HCT116 (cell line): ENCODE measurements around the gene RBP2. TPM values are rescaled to one million over a fixed set of nuclear protein-coding genes. Genes with fewer than 3 reads are reported as not detected.

ENCODE experiments used
- ATAC-seq: fragments of 200-7000 bp; cut with Tn5 transposase; 2 replicates; pipeline ENCODE4 v1.9.1; 2020; ENCODE audit warnings: mild to moderate bottlenecking, moderate library complexity
- BruUV-seq: library from RNA; stranded (reverse); fragments of 400-500 nt; replicated peaks from 2 replicates; lab custom pipeline; 2021; lab: Mats Ljungman, UMichigan
- CTCF ChIA-PET: fragments of 300-600 bp; sonication (Branson Sonifier 250); formaldehyde crosslinking; loops from one replicate; lab custom pipeline; 2021; ENCODE audit warnings: antibody characterized with exemption; lab: Charles Lee
- POLR2A ChIA-PET: fragments of 300-600, 350-600 bp; sonication (Branson Sonifier 250); formaldehyde crosslinking; loops from one replicate; lab custom pipeline; 2021; ENCODE audit warnings: antibody characterized with exemption; lab: Charles Lee
- RAD21 ChIA-PET, 2 experiments: fragments of 300-600 bp; sonication (Branson Sonifier 250); formaldehyde crosslinking; loops; one replicate each; lab custom pipeline; 2023; ENCODE audit warnings: low total read pairs in 2 of 2; ENCODE audit not compliant: uncharacterized antibody in 2 of 2, unreplicated experiment in 2 of 2, low non-redundant PET in 1 of 2; lab: Charles Lee
- DNase-seq: peaks from one replicate; pipeline ENCODE4 v3.0.0-alpha.2; 2010; ENCODE audit warnings: low read depth, low spot score
- H2AFZ ChIP-seq: fragments of 200-600 bp; shearing (Covaris generic), sonication (generic); 2 replicates; pipeline ENCODE4 v1.6.1; 2017; ENCODE audit warnings: low read depth, mixed run types, mixed read lengths, antibody characterized with exemption, low read length; ENCODE audit not compliant: poor library complexity, severe bottlenecking
- H3K27ac ChIP-seq: 2 replicates; pipeline ENCODE4 v1.5.1; 2012; ENCODE audit warnings: low read depth, low read length
- H3K27me3 ChIP-seq: fragments of 200-600 bp; sonication (generic); 2 replicates; pipeline ENCODE4 v1.6.1; 2016; ENCODE audit warnings: mixed run types, low read length, mixed read lengths; ENCODE audit not compliant: insufficient read depth
- H3K36me3 ChIP-seq, 2 experiments: fragments of 200-500 bp in 1 of 2; fragments of 200-600 bp in 1 of 2; sonication (Bioruptor generic) in 1 of 2; sonication (generic) in 1 of 2; 2 replicates each; pipeline versions ENCODE4 v1.5.1 to v1.6.1; 2014 to 2016; ENCODE audit warnings: low read length in 2 of 2, inconsistent platforms in 1 of 2, mixed read lengths in 1 of 2, mixed run types in 1 of 2; ENCODE audit not compliant: insufficient read depth in 2 of 2, control insufficient read depth in 1 of 2
- H3K4me1 ChIP-seq, 2 experiments: fragments of 200-600 bp in 1 of 2; sonication (generic) in 1 of 2; 2 replicates each; pipeline versions ENCODE4 v1.5.1 to v1.6.1; 2012 to 2017; ENCODE audit warnings: low read length in 2 of 2, inconsistent platforms in 1 of 2, mild to moderate bottlenecking in 1 of 2, mixed read lengths in 1 of 2, mixed run types in 1 of 2, moderate library complexity in 1 of 2; ENCODE audit not compliant: insufficient read depth in 2 of 2, control insufficient read depth in 1 of 2
- H3K4me2 ChIP-seq: fragments of 200-600 bp; sonication (generic); 2 replicates; pipeline ENCODE4 v1.6.1; 2017; ENCODE audit warnings: mixed run types, low read length, mixed read lengths
- H3K4me3 ChIP-seq, 2 experiments: fragments of 200-600 bp in 1 of 2; sonication (generic) in 1 of 2; replicated peaks in 1 of 2; 2 replicates each; pipeline ENCODE4 v1.5.1; 2011 to 2016; ENCODE audit warnings: low read length in 2 of 2, control low read depth in 1 of 2, low read depth in 1 of 2, mild to moderate bottlenecking in 1 of 2, mixed read lengths in 1 of 2, mixed run types in 1 of 2
- H3K79me2 ChIP-seq: fragments of 200-600 bp; sonication (generic); 2 replicates; pipeline ENCODE4 v1.6.1; 2017; ENCODE audit warnings: mild to moderate bottlenecking, mixed run types, low read length, moderate library complexity, mixed read lengths; ENCODE audit not compliant: insufficient read depth
- H3K9ac ChIP-seq: fragments of 200-600 bp; sonication (generic); 2 replicates; pipeline ENCODE4 v1.6.1; 2016; ENCODE audit warnings: low read length, mixed read lengths
- H3K9me2 ChIP-seq: fragments of 200-600 bp; sonication (generic), shearing (Covaris generic); 2 replicates; pipeline ENCODE4 v1.6.1; 2017; ENCODE audit warnings: mixed run types, mild to moderate bottlenecking, moderate library complexity; ENCODE audit not compliant: insufficient read depth
- H3K9me3 ChIP-seq, 2 experiments: fragments of 200-500 bp in 1 of 2; fragments of 200-600 bp in 1 of 2; sonication (Bioruptor generic) in 1 of 2; sonication (generic) in 1 of 2; 2 replicates each; pipeline ENCODE4 v1.6.1; 2014 to 2017; ENCODE audit warnings: low read length in 2 of 2, mixed read lengths in 2 of 2, inconsistent platforms in 1 of 2, low read depth in 1 of 2, mild to moderate bottlenecking in 1 of 2, mixed run types in 1 of 2, moderate library complexity in 1 of 2; ENCODE audit not compliant: control insufficient read depth in 1 of 2, insufficient read depth in 1 of 2
- H4K20me1 ChIP-seq: fragments of 200-600 bp; sonication (generic), shearing (Covaris generic); 2 replicates; pipeline ENCODE4 v1.6.1; 2017; ENCODE audit warnings: mixed run types, mild to moderate bottlenecking, moderate library complexity; ENCODE audit not compliant: insufficient read depth
- CBX3 ChIP-seq: IDR thresholded peaks from 2 replicates; pipeline ENCODE4 v1.6.1; 2012; ENCODE audit warnings: low read depth
- CEBPB ChIP-seq: IDR thresholded peaks from 2 replicates; pipeline ENCODE4 v1.6.1; 2012; ENCODE audit warnings: low read depth
- ELF1 ChIP-seq: IDR thresholded peaks from 2 replicates; pipeline ENCODE4 v1.6.1; 2012; ENCODE audit warnings: low read depth, borderline replicate concordance
- EZH2phosphoT487 ChIP-seq: fragments of 200-600 bp; IDR thresholded peaks from 2 replicates; pipeline ENCODE4 v1.6.1; 2018; ENCODE audit warnings: antibody characterized with exemption, borderline replicate concordance
- POLR2A ChIP-seq: IDR thresholded peaks from 2 replicates; pipeline ENCODE4 v1.7.0; 2011; ENCODE audit warnings: borderline replicate concordance; ENCODE audit not compliant: insufficient read depth, insufficient read length; ENCODE audit errors: extremely low read depth
- POLR2AphosphoS5 ChIP-seq: IDR thresholded peaks from 2 replicates; pipeline ENCODE4 v1.6.1; 2011; ENCODE audit warnings: mild to moderate bottlenecking, low read depth, low read length, moderate library complexity
- RAD21 ChIP-seq: IDR thresholded peaks from 2 replicates; pipeline ENCODE4 v1.6.1; 2012; ENCODE audit warnings: low read depth, mild to moderate bottlenecking
- SIN3A ChIP-seq: IDR thresholded peaks from 2 replicates; pipeline ENCODE4 v1.6.1; 2012; ENCODE audit warnings: low read depth
- SP1 ChIP-seq: IDR thresholded peaks from 2 replicates; pipeline ENCODE4 v1.6.1; 2012; ENCODE audit warnings: low read depth
- SRF ChIP-seq: IDR thresholded peaks from 2 replicates; pipeline ENCODE4 v1.6.1; 2012; ENCODE audit warnings: low read depth
- TCF7L2 ChIP-seq: IDR thresholded peaks from 2 replicates; pipeline ENCODE4 v1.7.0; 2011; ENCODE audit warnings: borderline replicate concordance, inconsistent platforms; ENCODE audit not compliant: insufficient read depth, insufficient read length; ENCODE audit errors: extremely low read depth
- ZFX ChIP-seq: fragments of 450-650 bp; IDR thresholded peaks from 2 replicates; pipeline ENCODE4 v1.6.1; 2017
- ZNF274 ChIP-seq: fragments of 200-500 bp; sonication (Bioruptor generic); IDR thresholded peaks from 2 replicates; pipeline ENCODE4 v1.6.1; 2014; ENCODE audit warnings: mild to moderate bottlenecking, low read depth, low read length, inconsistent platforms
- intact Hi-C: fragments of 100-400 bp; cut with micrococcal nuclease; formaldehyde crosslinking; loops from 2 replicates; pipeline ENCODE4 v1.10.0; 2022
- total RNA-seq: library from RNA; stranded (reverse); gene quantifications from one replicate; pipeline ENCODE4 v1.2.1, GENCODE V29; 2021; ENCODE audit not compliant: unreplicated experiment
- TF ChIP-seq, protein P1 (sequence below): IDR thresholded peaks from 2 replicates; pipeline ENCODE4 v1.6.1; 2012; ENCODE audit warnings: low read depth
- TF ChIP-seq, protein P2 (sequence below): IDR thresholded peaks from 2 replicates; pipeline ENCODE4 v1.6.1; 2012

Gene RBP2
- total RNA-seq, 1 experiment from 2014 or later, result not detected

- TF ChIP-seq, protein P1, sequence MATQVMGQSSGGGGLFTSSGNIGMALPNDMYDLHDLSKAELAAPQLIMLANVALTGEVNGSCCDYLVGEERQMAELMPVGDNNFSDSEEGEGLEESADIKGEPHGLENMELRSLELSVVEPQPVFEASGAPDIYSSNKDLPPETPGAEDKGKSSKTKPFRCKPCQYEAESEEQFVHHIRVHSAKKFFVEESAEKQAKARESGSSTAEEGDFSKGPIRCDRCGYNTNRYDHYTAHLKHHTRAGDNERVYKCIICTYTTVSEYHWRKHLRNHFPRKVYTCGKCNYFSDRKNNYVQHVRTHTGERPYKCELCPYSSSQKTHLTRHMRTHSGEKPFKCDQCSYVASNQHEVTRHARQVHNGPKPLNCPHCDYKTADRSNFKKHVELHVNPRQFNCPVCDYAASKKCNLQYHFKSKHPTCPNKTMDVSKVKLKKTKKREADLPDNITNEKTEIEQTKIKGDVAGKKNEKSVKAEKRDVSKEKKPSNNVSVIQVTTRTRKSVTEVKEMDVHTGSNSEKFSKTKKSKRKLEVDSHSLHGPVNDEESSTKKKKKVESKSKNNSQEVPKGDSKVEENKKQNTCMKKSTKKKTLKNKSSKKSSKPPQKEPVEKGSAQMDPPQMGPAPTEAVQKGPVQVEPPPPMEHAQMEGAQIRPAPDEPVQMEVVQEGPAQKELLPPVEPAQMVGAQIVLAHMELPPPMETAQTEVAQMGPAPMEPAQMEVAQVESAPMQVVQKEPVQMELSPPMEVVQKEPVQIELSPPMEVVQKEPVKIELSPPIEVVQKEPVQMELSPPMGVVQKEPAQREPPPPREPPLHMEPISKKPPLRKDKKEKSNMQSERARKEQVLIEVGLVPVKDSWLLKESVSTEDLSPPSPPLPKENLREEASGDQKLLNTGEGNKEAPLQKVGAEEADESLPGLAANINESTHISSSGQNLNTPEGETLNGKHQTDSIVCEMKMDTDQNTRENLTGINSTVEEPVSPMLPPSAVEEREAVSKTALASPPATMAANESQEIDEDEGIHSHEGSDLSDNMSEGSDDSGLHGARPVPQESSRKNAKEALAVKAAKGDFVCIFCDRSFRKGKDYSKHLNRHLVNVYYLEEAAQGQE, result no peak
- TF ChIP-seq CEBPB (no peak), SRF (no peak)
- TF ChIP-seq, protein P2, sequence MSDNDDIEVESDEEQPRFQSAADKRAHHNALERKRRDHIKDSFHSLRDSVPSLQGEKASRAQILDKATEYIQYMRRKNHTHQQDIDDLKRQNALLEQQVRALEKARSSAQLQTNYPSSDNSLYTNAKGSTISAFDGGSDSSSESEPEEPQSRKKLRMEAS, result no peak
These were observed 23.2 kb upstream of the RBP2 start (continued) for GRCh38 chr3:139499536-139499935.

DNA sequence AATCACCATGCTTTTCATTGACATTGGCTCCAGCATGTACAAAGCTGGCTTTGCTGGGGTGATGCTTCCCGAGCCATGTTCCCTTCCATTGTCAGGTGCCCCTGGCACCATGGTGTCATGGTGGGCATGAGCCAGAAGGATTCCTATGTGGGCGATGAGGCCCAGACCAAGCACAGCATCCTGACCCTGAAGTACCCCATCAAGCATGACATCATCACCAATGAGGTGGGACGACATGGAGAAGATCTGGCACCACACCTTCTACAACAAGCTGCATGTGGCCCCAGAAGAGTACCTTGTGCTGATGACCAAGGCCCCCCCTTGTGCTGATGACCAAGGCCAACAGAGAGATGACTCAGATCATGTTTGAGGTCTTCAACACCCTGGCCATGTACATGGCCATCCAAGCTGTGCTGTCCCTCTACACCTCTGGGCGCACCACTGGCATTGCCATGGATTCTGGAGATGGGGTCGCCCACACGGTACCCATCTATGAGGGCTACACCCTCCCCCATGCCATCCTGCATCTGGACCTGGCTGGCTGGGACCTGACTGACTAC lies 17.6 kb upstream of the RBP2 start:
- Histone ChIP-seq H3K9me2 (no peaks in the 10 kb centered on the region), H3K4me1 (no peaks in the 10 kb centered on the region), H4K20me1 (no peaks in the 10 kb centered on the region), H3K36me3 (no peaks in the 10 kb centered on the region), H3K27ac (no peak overlapping the region), H3K9me3 (no peaks in the 10 kb centered on the region), H3K4me2 (no peak overlapping the region), H3K9ac (no peak overlapping the region), H3K4me3 (no peak overlapping the region), H3K27me3 (no peaks in the 10 kb centered on the region), H3K79me2 (no peaks in the 10 kb centered on the region), H2AFZ (no peak overlapping the region)
- BruUV-seq, result no TSS peak
- ChIA-PET POLR2A (no interaction called here), CTCF (no interaction called here), RAD21 (no interaction called here)
- no peak for DNase-seq
- intact Hi-C loops, result no loop called here
- no peak for TF ChIP-seq EZH2phosphoT487
- no peak for TF ChIP-seq ELF1
- no peak for TF ChIP-seq RAD21
- no peak for TF ChIP-seq CBX3
- no peak for TF ChIP-seq POLR2AphosphoS5
- TF ChIP-seq ZFX, result no peak
- TF ChIP-seq ZNF274, result no peak
- TF ChIP-seq TCF7L2, result no peak
- TF ChIP-seq SP1, result no peak
- TF ChIP-seq SIN3A, result no peak
- TF ChIP-seq, protein P2, result no peak
- TF ChIP-seq POLR2A, result no peak
- no peak for ATAC-seq
